GM12873 (cell line): ENCODE results near the gene CHIC2.

Experiments used
- CTCF ChIP-seq: IDR thresholded peaks from 2 replicates; pipeline ENCODE4 v1.5.1; 2012; ENCODE audit warnings: low read depth, mild to moderate bottlenecking, moderate library complexity, low read length, control low read depth; ENCODE audit not compliant: insufficient read depth; ENCODE audit errors: missing control alignments

CHIC2 gene

GRCh38 chr4:54014666-54015160 is 49.7 kb downstream of the CHIC2 start:
- TF ChIP-seq CTCF, result no peak

- TF ChIP-seq CTCF, result no peak
Observed at GRCh38 chr4:54011201-54011600, 53.2 kb downstream of the CHIC2 start.

- TF ChIP-seq CTCF, result no peak
Observed at GRCh38 chr4:54006755-54007154, 57.6 kb downstream of the CHIC2 start.

- no peak for TF ChIP-seq CTCF
Observed at GRCh38 chr4:54005475-54005874, 58.9 kb downstream of the CHIC2 start.

- no peak for TF ChIP-seq CTCF
Observed at GRCh38 chr4:54004463-54004862, 59.9 kb downstream of the CHIC2 start.

GRCh38 chr4:54001668-54002365 is 62.6 kb downstream of the CHIC2 start:
- no peak for TF ChIP-seq CTCF

- no peak for TF ChIP-seq CTCF
Observed at GRCh38 chr4:53997898-53998297, 66.5 kb downstream of the CHIC2 start.
